A549 (cell line): Measurements from ENCODE around the gene SUPT7L.

Experiments used
- EP300 ChIP-seq, 2 experiments: fragments of >200 bp; sonication (Bioruptor Twin); formaldehyde crosslinking; IDR thresholded peaks; 2 replicates in 1 of 2; 3 replicates in 1 of 2; pipeline ENCODE4 v1.6.1; 2016 to 2017
- ESRRA ChIP-seq: fragments of 150-350 bp; IDR thresholded peaks from 2 replicates; pipeline ENCODE4 v1.6.1; 2014; ENCODE audit warnings: mild to moderate bottlenecking, low read length, borderline replicate concordance
- MYC ChIP-seq: IDR thresholded peaks from 2 replicates; pipeline ENCODE4 v1.6.1; 2012; ENCODE audit warnings: mild to moderate bottlenecking, inconsistent platforms, low read length, improper control_type of control experiment, borderline replicate concordance
- NFE2L2 ChIP-seq: fragments of 150-350 bp; conservative IDR thresholded peaks from 2 replicates; pipeline ENCODE4 v1.6.1; 2014; ENCODE audit warnings: low read length
- NR3C1 ChIP-seq: fragments of >200 bp; sonication (Bioruptor Twin); formaldehyde crosslinking; IDR thresholded peaks from 3 replicates; pipeline ENCODE4 v1.6.1; 2017
- POLR2A ChIP-seq: IDR thresholded peaks from 2 replicates; pipeline ENCODE4 v1.6.1; 2012; ENCODE audit warnings: mild to moderate bottlenecking, low read length
- SMC3 ChIP-seq: fragments of >200 bp; sonication (Bioruptor Twin); formaldehyde crosslinking; IDR thresholded peaks from 3 replicates; pipeline ENCODE4 v1.6.1; 2018; ENCODE audit warnings: inconsistent platforms
- ZFP36 ChIP-seq: fragments of 450-650 bp; IDR thresholded peaks from 2 replicates; pipeline ENCODE4 v1.6.1; 2014; ENCODE audit warnings: borderline replicate concordance; ENCODE audit not compliant: partially characterized antibody
- TF ChIP-seq, protein P1 (sequence below): fragments of 200-600 bp; sonication (generic); IDR thresholded peaks from 2 replicates; pipeline ENCODE4 v1.6.1; 2016; ENCODE audit warnings: antibody characterized with exemption, mild to moderate bottlenecking, moderate library complexity
- TF ChIP-seq, protein P2 (sequence below): fragments of >200 bp; sonication (Bioruptor Twin); formaldehyde crosslinking; IDR thresholded peaks from 3 replicates; pipeline ENCODE4 v1.5.1; 2016
- TF ChIP-seq, protein P3 (sequence below): fragments of 150-350 bp; IDR thresholded peaks from 2 replicates; pipeline ENCODE4 v1.6.1; 2014; ENCODE audit warnings: low read depth, mild to moderate bottlenecking, low read length
- TF ChIP-seq, protein P4 (sequence below): IDR thresholded peaks from 2 replicates; pipeline ENCODE4 v1.6.1; 2012

DNA sequence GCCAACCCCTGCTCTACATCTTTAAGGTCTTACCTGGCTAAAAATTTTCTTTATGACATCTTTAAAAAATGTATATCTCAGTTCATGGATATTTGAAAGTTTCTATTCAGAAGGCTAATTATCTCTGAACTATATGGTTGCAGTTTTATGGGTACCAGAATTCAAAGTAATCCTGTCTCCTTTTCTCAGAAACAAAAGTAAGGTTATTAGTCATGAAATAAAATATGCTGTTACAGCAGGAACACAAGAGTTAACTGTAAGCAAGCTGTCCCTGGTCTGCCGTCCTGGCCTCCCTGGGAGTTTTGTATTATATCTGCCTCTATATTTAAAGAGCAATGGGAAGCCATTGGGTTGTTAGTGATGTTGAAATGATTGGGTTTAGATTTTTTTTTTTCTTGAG, 34.2 kb upstream of the SUPT7L start:
- TF ChIP-seq, protein P1, sequence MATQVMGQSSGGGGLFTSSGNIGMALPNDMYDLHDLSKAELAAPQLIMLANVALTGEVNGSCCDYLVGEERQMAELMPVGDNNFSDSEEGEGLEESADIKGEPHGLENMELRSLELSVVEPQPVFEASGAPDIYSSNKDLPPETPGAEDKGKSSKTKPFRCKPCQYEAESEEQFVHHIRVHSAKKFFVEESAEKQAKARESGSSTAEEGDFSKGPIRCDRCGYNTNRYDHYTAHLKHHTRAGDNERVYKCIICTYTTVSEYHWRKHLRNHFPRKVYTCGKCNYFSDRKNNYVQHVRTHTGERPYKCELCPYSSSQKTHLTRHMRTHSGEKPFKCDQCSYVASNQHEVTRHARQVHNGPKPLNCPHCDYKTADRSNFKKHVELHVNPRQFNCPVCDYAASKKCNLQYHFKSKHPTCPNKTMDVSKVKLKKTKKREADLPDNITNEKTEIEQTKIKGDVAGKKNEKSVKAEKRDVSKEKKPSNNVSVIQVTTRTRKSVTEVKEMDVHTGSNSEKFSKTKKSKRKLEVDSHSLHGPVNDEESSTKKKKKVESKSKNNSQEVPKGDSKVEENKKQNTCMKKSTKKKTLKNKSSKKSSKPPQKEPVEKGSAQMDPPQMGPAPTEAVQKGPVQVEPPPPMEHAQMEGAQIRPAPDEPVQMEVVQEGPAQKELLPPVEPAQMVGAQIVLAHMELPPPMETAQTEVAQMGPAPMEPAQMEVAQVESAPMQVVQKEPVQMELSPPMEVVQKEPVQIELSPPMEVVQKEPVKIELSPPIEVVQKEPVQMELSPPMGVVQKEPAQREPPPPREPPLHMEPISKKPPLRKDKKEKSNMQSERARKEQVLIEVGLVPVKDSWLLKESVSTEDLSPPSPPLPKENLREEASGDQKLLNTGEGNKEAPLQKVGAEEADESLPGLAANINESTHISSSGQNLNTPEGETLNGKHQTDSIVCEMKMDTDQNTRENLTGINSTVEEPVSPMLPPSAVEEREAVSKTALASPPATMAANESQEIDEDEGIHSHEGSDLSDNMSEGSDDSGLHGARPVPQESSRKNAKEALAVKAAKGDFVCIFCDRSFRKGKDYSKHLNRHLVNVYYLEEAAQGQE = no peak
- TF ChIP-seq, protein P2, sequence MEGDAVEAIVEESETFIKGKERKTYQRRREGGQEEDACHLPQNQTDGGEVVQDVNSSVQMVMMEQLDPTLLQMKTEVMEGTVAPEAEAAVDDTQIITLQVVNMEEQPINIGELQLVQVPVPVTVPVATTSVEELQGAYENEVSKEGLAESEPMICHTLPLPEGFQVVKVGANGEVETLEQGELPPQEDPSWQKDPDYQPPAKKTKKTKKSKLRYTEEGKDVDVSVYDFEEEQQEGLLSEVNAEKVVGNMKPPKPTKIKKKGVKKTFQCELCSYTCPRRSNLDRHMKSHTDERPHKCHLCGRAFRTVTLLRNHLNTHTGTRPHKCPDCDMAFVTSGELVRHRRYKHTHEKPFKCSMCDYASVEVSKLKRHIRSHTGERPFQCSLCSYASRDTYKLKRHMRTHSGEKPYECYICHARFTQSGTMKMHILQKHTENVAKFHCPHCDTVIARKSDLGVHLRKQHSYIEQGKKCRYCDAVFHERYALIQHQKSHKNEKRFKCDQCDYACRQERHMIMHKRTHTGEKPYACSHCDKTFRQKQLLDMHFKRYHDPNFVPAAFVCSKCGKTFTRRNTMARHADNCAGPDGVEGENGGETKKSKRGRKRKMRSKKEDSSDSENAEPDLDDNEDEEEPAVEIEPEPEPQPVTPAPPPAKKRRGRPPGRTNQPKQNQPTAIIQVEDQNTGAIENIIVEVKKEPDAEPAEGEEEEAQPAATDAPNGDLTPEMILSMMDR = no peak
- TF ChIP-seq EP300 (IDR thresholded peaks at IDR 0.05) (no peak), NFE2L2 (no peak), ESRRA (no peak), MYC (no peak), ZFP36 (no peak), POLR2A (no peak), NR3C1 (no peak), SMC3 (no peak)
- TF ChIP-seq, protein P3, sequence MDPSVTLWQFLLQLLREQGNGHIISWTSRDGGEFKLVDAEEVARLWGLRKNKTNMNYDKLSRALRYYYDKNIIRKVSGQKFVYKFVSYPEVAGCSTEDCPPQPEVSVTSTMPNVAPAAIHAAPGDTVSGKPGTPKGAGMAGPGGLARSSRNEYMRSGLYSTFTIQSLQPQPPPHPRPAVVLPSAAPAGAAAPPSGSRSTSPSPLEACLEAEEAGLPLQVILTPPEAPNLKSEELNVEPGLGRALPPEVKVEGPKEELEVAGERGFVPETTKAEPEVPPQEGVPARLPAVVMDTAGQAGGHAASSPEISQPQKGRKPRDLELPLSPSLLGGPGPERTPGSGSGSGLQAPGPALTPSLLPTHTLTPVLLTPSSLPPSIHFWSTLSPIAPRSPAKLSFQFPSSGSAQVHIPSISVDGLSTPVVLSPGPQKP = no peak
- TF ChIP-seq, protein P4, sequence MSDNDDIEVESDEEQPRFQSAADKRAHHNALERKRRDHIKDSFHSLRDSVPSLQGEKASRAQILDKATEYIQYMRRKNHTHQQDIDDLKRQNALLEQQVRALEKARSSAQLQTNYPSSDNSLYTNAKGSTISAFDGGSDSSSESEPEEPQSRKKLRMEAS = no peak
